GM21447 (cell line): Measurements from ENCODE around the gene HRH2.
"Not testable (repeated sequence)": the region's sequence is repeated elsewhere in the genome, so short reads cannot be mapped to it uniquely, and the experiment has no call there.

Source experiments
- ATAC-seq: cut with Tn5 transposase; IDR thresholded peaks from one replicate; pipeline ENCODE4 v1.9.1; 2021; ENCODE audit not compliant: unreplicated experiment

HRH2 gene

DNA sequence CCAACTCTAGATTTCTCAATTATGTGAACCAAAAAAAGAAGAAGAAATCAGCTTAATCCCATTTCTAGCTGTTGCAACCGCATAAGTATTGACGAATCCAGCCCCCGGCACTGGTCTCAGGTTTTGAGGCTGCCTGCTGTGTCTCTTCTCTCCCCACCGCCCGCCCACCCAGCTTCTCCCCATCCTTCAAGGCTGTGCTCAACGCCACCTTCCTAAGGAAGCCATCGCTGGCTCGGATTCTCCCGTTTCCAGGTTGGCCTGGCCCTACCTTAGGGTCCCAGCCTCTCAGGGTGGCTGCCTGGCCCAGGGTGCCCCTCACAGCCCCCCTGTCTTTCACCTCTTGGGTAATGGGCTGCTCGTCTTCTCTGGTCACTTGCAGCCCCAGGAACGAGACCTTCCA lies 77.8 kb downstream of the HRH2 start:
- ATAC-seq, result no peak

GRCh38 chr5:175736652-175737051 lies 78.8 kb downstream of the HRH2 start:
- ATAC-seq, result no peak

GRCh38 chr5:175737481-175737880 lies 79.6 kb downstream of the HRH2 start:
- ATAC-seq, result no peak

DNA sequence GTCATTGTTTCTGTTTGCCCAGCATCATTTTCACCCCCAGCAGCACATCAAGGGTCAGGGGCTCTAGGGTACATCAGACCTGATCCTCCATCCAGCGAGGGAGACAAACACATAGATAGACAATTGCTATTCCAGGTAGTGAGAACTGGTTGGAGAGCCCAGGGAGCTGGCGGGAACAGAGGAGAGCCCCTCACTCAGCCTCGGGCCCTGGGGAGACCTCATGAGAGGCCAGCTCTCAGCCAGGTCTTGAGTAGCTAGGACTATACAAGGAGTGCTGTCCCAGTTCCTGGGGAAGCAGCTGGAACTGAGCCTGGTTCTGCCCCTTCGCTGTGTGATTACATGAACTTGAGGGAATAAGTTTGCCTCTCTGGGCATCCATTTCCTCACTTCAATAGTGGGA lies 80.3 kb downstream of the HRH2 start:
- no peak for ATAC-seq

GRCh38 chr5:175738602-175739133 lies 80.8 kb downstream of the HRH2 start:
- no peak for ATAC-seq

- ATAC-seq, result no peak
Observed at GRCh38 chr5:175740014-175740413, 82.1 kb downstream of the HRH2 start.

- ATAC-seq, result no peak
Observed at GRCh38 chr5:175741556-175741955, 83.7 kb downstream of the HRH2 start.

DNA sequence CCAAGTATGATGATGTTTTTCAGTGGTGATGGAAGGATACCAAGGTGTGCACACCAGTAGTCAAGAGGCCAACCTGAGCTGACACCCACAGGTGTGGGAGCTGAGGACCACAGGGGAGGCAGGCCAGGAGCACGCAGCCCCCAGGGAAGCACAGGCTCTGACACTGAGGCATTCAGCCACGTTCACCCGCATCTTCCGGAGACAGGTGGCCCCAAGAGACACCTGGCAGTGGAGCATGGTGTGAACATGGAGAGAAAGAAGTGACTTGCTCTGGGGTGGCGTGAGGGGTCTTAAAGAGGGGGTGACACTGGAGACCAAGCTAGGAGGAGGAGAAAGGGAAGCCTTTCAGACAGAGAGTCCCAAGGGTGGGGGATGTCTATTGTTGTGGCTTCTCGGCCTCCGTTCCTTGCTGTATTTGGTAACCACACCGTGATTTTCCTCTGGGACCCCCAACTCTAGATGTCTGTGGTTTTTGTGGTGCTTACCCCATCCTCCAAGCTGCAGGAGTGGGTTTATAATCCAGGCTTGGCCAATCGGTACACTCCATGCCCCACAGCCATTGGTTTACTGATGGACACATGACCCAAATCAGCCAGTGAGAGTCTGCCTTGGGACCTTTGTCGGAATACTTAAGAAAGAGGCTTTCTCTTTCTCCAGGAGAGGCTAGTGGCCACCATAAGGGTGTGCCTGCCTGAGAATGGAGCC lies 84.6 kb downstream of the HRH2 start:
- no peak for ATAC-seq

DNA sequence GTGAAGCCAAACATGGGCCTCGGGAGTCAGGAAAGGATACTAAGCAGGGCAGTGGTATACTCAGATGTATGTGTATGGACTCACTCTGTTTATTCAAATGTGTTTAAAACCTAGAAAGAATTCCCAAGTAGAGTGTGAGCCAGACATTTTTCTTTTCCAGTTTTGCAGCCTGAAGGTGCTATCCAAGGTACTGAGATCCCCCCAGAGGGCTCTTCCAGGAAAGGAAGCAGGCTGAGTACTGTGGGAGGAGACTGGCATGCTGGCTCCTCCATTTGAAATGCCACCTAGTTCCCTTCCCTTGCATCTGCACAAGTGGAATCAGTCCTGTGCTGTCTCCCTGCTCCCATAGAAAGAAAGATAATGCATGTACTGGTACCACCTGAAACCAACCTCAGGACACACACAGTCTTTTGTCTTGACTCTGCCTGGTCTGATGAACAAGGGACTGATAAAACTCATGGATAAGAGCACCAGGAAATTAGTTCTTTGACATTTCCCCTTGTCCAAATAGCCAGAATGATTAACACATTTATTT lies 85.9 kb downstream of the HRH2 start:
- no peak for ATAC-seq

DNA sequence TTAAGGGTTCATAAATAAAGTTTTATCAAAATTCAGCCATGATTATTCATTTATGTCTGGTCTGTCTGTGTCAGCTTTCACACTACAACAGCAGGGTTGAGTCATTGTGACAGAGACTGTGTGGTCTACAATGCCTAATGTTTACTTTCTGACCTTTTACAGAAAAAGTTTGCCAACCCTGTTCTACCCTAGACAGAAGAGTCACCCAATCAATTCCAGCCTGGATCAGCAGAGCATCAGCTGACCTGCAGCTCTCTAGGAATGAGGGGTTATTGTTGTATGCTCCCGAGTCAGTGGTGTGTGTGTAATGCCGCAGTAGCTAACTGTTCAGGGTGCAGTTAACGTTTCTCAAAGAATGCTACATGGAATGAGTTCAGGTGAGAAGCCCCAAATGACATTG lies 87.3 kb downstream of the HRH2 start:
- ATAC-seq, result no peak

DNA sequence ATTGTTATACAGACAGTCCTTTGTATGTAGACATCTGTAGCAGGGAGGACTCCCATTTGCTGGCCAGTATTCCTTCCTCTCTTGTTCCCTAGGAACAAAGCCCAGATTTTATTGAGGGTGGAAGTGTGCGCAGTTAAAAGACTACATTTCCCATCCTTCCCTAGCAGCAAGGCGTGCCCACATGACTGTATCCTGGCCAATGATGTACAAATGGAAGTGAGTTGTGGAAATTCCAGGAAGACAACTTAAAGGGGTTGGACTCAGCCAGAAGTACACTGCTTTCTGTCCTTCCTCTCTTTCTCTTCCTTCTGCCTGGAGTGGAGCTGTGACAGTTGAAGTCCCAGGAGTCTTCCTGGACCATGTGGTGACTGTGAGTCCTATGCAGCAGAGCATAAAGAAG lies 89.0 kb downstream of the HRH2 start:
- ATAC-seq, result no peak

DNA sequence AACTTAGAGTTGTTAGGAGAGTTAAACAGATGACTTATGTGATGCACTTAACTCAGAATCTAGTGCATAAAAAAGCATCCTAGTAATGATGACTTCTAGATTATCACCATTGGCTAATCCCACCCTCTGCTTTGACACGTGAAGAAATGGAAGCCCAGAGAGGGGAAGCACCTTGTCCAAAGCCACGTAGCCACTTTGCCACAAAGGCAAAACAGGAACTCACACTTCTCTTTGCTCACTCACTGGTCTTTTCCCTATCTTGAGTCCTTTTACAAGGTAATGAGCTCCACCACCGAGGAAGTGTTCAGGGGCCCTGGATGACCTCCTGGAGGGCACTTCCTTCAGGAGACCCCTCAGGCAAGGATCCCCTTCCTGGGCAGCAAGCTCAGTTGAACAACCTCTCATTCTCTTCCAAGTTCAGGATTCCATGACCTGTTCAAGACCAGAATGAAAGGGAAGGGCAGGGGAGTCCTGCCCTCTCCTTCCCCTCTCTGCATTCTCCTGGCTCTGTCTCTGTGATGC lies 89.7 kb downstream of the HRH2 start:
- no peak for ATAC-seq

- no peak for ATAC-seq
Observed at GRCh38 chr5:175748650-175749049, 90.8 kb downstream of the HRH2 start.

- ATAC-seq, result no peak
Observed at GRCh38 chr5:175749591-175749990, 91.7 kb downstream of the HRH2 start.

DNA sequence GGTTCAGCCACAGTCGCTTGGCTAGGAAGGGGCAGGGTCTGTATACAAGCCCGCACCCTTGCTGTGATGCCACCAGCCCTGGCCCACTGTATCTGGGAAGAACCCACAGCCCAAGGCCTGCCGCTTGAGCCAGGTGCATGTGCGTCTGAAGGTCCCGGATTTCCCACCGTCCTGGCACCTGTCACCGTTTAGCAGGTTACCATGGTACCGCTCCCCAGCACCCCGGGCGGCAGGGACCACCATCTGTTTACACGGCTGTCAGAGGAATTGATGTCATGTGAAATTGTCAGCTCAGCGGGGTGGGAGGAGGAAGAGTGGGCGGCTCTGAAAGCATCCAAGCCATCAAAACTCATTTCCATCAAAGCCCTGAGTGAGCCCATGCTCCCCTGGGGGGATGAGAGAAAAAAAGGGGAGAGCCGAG lies 92.7 kb downstream of the HRH2 start:
- no peak for ATAC-seq

DNA sequence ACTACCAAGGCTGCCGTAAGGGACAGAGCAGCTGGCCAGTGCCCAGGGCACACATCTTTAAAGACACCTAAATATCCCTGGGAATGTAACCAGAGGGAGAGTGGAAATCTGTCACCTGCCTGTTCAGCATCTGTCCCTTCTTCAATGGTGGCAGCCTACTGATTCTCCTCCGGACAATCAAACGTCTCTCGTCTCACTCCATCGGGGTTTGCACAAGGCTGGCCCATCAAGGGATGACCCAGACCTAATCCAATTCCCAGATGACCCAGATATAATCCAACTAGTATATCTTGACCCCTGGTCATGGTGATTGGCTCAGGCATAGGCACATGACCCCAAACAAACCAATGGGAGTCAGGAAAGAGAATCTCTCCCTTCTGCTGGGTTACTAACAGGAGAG lies 93.5 kb downstream of the HRH2 start:
- no peak for ATAC-seq

- ATAC-seq, result no peak
Observed at GRCh38 chr5:175752826-175753535, 95.1 kb downstream of the HRH2 start.

- no peak for ATAC-seq
Observed at GRCh38 chr5:175753536-175754402, 95.9 kb downstream of the HRH2 start.

DNA sequence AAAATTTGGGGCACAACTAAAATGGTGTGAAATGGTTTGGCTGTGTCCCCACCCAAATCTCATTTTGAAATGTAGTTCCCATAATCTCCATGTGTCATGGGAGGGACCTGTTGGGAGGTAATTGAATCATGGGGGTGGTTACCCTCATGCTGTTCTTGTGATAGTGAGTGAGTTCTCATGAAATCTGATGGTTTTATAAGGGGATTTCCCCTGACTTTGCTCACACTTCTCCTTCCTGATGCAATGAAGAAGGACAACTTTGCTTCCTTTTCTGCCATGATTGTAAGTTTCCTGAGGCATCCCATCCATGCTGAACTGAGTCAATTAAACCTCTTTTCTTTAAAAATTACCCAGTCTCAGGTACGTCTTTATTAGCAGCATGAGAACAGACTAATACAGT lies 102.1 kb downstream of the HRH2 start:
- ATAC-seq, result not testable (repeated sequence)
